Left ventricle myocardium inferior (tissue), 1 donor: ENCODE results near the gene SBNO2. TPM values are rescaled to one million over a fixed set of nuclear protein-coding genes. Genes with fewer than 3 reads are reported as not detected.
A peak's percentile ranks its signal among the peaks of the same experiment; 100 is the strongest.

ENCODE experiments used
- DNase-seq: peaks from one replicate; pipeline ENCODE4 v3.0.0-alpha.2; 2020
- H3K27ac ChIP-seq: fragments of 200-600 bp; replicated peaks from 2 replicates; pipeline ENCODE4 v1.8.0; 2021
- H3K27me3 ChIP-seq: fragments of 200-600 bp; 2 replicates; pipeline ENCODE4 v1.8.0; 2021; ENCODE audit warnings: low read depth
- H3K36me3 ChIP-seq: fragments of 200-600 bp; 2 replicates; pipeline ENCODE4 v1.8.0; 2021
- H3K4me1 ChIP-seq: fragments of 200-600 bp; 2 replicates; pipeline ENCODE4 v1.8.0; 2021
- H3K4me3 ChIP-seq: fragments of 200-600 bp; 2 replicates; pipeline ENCODE4 v1.8.0; 2021; ENCODE audit warnings: mild to moderate bottlenecking, moderate library complexity
- H3K9me3 ChIP-seq: fragments of 200-600 bp; replicated peaks from 2 replicates; pipeline ENCODE4 v1.8.0; 2021
- intact Hi-C: fragments of 100-400 bp; cut with micrococcal nuclease; formaldehyde crosslinking; loops from one replicate; pipeline ENCODE4 v1.11.0; 2022
- total RNA-seq: library from RNA; stranded (reverse); fragmentation: NEBNext Ultra II Directional; extraction: Animal tissue kit (Norgen Biotek cat#: 25700); gene quantifications from one replicate; pipeline ENCODE4 v1.2.1, GENCODE V29; 2021
- TF ChIP-seq, protein P1 (sequence below): fragments of 200-600 bp; IDR thresholded peaks from 2 replicates; pipeline ENCODE4 v1.8.0; 2021; ENCODE audit warnings: antibody characterized with exemption, mild to moderate bottlenecking, borderline replicate concordance
- donor health status: DM: no; HTN: yes; CAD: no; lungs with severe emphysema.

Gene SBNO2
- total RNA-seq, 1 donor from 2014 or later, result 16.9 TPM

DNA sequence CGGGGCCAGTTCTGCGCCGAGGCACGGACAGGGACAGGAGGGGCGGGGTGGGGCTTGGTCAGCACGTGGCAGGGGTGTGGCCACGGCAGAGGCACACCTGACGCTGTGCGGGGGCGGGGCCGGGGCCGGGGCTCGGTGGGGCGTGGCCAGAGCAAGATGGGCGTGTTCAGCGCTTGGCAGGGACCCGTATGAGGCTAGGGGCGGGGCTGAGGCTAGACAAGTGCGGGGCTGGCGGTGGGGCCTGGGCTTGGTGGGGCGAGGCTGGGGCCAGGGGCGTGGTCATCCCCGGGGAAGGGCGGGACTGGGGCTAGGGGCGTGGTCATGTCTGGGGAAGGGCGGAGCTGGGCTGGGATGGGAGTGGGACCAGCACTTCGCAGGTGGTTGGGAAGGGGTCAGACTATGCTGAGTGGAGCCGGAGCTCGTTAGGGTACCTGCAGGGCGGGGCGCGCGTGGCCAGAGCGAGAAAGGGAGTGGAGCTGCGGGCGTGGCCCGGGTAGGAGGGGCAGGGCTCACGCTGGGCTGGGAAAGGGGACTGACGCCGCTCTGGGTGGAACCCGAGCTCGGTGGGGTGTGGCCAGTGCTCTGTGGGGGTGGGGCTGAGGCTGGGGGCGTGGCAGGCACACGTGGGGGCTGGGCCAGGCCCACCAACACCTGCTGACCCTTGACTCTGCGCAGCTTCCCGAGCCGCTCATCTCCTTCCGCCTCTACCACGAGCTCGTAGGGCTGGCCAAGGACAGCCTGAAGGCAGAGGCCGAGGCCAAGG lies 91.7 kb downstream of the SBNO2 start:
- no peak overlapping the region for H3K27ac ChIP-seq
- H3K36me3 ChIP-seq, result no peaks in the 10 kb centered on the region
- H3K9me3 ChIP-seq, result no peaks in the 10 kb centered on the region
- no peaks in the 10 kb centered on the region for H3K27me3 ChIP-seq
- TF ChIP-seq, protein P1, sequence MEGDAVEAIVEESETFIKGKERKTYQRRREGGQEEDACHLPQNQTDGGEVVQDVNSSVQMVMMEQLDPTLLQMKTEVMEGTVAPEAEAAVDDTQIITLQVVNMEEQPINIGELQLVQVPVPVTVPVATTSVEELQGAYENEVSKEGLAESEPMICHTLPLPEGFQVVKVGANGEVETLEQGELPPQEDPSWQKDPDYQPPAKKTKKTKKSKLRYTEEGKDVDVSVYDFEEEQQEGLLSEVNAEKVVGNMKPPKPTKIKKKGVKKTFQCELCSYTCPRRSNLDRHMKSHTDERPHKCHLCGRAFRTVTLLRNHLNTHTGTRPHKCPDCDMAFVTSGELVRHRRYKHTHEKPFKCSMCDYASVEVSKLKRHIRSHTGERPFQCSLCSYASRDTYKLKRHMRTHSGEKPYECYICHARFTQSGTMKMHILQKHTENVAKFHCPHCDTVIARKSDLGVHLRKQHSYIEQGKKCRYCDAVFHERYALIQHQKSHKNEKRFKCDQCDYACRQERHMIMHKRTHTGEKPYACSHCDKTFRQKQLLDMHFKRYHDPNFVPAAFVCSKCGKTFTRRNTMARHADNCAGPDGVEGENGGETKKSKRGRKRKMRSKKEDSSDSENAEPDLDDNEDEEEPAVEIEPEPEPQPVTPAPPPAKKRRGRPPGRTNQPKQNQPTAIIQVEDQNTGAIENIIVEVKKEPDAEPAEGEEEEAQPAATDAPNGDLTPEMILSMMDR, result no peak
- DNase-seq, result no peak
- peaks cover 10% of the 10 kb centered on the region for H3K4me1 ChIP-seq
- H3K4me3 ChIP-seq, result peak overlapping the region; percentile 39
- intact Hi-C loops, result no loop called here

DNA sequence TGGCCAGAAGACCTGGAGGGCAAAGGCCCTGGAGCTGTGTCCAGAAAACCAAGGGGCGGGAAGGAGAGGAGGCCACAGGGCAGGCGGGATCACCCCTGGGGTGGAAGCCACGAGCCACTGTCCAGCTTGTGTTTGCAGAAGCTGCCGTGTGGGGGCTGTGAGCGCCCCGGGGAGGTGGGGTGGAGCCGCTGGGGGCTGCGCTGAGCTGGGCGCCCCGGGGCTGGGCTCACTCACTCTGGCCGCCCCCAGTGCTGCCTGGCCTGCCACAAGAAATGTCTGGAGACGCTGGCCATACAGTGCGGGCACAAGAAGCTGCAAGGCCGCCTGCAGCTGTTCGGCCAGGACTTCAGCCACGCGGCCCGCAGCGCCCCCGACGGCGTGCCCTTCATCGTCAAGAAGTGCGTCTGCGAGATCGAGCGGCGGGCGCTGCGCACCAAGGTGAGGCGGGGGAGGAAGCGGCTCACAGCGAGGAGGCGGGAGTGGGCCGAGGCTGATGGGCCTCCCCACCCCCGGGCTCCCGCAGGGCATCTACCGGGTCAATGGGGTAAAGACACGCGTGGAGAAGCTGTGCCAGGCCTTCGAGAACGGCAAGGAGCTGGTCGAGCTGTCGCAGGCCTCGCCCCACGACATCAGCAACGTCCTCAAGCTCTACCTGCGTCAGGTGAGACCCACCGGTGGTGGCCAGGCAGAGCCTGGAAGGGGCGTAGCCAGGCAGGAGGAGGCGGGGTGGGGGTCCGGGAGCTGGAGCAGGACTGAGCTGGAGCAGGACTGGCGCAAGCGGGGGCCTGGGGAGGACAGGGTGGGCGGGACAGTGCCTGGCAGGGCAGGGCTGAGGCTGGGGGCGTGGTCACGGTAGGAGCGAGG lies 92.5 kb downstream of the SBNO2 start:
- Histone ChIP-seq H3K27me3 (no peaks in the 10 kb centered on the region), H3K9me3 (no peaks in the 10 kb centered on the region), H3K4me1 (peaks cover 10% of the 10 kb centered on the region), H3K4me3 (peak overlapping the region; percentile 39), H3K27ac (no peak overlapping the region), H3K36me3 (no peaks in the 10 kb centered on the region)
- intact Hi-C loops, result no loop called here
- DNase-seq, result no peak
- TF ChIP-seq, protein P1, result no peak

DNA sequence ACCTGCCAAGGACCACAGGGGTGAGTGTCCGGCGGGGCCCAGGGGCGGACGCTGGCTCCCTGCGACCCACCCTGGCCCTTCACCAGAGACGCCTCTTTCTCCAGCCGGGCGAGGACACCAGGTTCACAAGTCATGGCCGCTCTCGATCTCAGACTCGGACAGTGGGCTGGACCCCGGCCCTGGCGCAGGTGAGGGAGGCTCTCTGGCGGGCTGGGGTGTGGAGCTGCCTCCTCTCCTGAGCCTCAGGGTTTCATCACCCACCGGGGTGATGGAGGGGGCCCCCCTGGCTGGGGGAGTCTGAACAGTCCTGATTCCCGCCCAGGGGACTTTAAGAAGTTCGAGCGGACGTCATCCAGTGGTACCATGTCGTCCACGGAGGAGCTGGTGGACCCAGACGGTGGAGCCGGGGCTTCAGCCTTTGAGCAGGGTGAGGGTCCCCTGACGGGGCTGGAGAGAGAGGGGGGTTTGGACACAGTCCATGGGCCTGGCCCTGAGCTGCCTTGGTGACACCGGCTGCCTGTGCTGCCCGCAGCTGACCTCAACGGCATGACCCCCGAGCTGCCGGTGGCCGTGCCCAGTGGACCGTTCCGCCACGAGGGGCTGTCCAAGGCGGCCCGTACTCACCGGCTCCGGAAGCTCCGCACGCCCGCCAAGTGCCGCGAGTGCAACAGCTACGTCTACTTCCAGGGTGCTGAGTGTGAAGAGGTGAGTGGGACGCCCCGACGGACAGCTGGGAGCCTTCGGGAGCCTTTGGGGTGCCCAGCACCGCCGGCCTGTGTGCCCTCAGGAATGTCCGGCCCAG lies 93.5 kb downstream of the SBNO2 start:
- intact Hi-C loops, result no loop called here
- H3K27me3 ChIP-seq, result no peaks in the 10 kb centered on the region
- H3K9me3 ChIP-seq, result no peaks in the 10 kb centered on the region
- H3K4me3 ChIP-seq, result no peak overlapping the region
- H3K36me3 ChIP-seq, result no peaks in the 10 kb centered on the region
- TF ChIP-seq, protein P1, result no peak
- no peak overlapping the region for H3K27ac ChIP-seq
- no peak for DNase-seq
- H3K4me1 ChIP-seq, result peaks cover 10% of the 10 kb centered on the region

DNA sequence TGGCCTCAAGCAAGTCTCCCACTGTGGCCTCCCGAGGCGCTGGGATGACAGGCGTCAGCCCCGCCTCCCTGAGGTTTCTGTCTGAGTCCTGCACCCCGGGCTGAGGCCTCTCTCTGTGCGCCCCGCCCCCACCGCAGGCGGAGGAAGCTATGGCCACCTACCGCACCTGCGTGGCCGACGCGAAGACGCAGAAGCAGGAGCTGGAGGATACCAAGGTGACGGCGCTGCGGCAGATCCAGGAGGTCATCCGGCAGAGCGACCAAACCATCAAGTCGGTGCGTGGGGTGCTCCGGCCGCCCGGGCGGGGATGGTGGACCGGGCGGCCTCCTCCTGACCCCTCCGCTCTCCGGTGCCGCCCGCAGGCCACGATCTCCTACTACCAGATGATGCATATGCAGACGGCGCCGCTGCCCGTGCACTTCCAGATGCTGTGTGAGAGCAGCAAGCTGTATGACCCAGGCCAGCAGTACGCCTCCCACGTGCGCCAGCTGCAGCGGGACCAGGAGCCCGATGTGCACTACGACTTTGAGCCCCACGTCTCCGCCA lies 94.4 kb downstream of the SBNO2 start:
- Histone ChIP-seq H3K4me1 (peaks cover 15% of the 10 kb centered on the region), H3K36me3 (no peaks in the 10 kb centered on the region), H3K27ac (no peak overlapping the region), H3K27me3 (no peaks in the 10 kb centered on the region), H3K4me3 (no peak overlapping the region), H3K9me3 (no peaks in the 10 kb centered on the region)
- intact Hi-C loops, result no loop called here
- TF ChIP-seq, protein P1, result no peak
- no peak for DNase-seq

DNA sequence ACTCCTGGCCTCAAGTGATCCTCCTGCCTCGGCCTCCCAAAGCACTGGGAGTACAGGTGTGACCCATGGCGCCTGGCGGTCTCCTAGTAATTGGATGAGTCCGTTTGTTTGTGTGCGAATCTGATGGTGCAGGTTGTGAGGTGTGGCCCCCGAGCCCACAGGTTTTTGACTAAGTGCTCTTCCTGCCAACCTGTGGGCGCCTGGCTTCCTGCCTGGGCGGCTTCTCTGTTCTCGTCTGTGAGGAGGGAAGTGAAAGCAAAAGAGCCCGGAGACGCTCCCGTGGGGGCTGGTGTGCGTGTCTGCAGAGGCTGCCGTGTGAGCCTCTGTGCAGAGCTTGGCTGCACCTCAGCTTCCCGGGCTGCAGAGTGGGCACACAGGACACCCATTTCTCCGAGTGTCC lies 97.1 kb downstream of the SBNO2 start:
- H3K27me3 ChIP-seq, result peaks cover 16% of the 10 kb centered on the region
- peak; percentile 67 for DNase-seq
- no peak overlapping the region for H3K27ac ChIP-seq
- peaks cover 5% of the 10 kb centered on the region for H3K4me1 ChIP-seq
- TF ChIP-seq, protein P1, result no peak
- H3K36me3 ChIP-seq, result no peaks in the 10 kb centered on the region
- intact Hi-C loops, result no loop called here
- no peaks in the 10 kb centered on the region for H3K9me3 ChIP-seq
- peak overlapping the region; percentile 33 for H3K4me3 ChIP-seq
